Memory B cell (primary cell): ENCODE measurements around the gene KAZALD1.
"Not testable (repeated sequence)": the region's sequence is repeated elsewhere in the genome, so short reads cannot be mapped to it uniquely, and the experiment has no call there.

Experiments
- ATAC-seq: fragments of 150-1000 bp; cut with Tn5 transposase; 2 replicates; pipeline ENCODE4 v1.10.0; 2021; ENCODE audit warnings: low read depth, mild to moderate bottlenecking, moderate library complexity
- DNase-seq, 2 donors: peaks; one replicate each; pipeline ENCODE4 v3.0.0; 2022; ENCODE audit warnings: low spot score in 2 of 2
- H3K27ac Mint-ChIP-seq: one replicate; pipeline ENCODE4 v1.8.0; 2022; ENCODE audit warnings: mild to moderate bottlenecking, moderate library complexity, mixed read lengths
- H3K27me3 Mint-ChIP-seq: one replicate; pipeline ENCODE4 v1.8.0; 2022; ENCODE audit warnings: mixed read lengths
- H3K36me3 Mint-ChIP-seq: one replicate; pipeline ENCODE4 v1.8.0; 2022; ENCODE audit warnings: mild to moderate bottlenecking, mixed read lengths
- H3K4me1 Mint-ChIP-seq: one replicate; pipeline ENCODE4 v1.8.0; 2022; ENCODE audit warnings: mixed read lengths
- H3K4me3 Mint-ChIP-seq: one replicate; pipeline ENCODE4 v1.8.0; 2022; ENCODE audit warnings: mild to moderate bottlenecking, moderate library complexity, mixed read lengths
- H3K9me3 Mint-ChIP-seq: one replicate; pipeline ENCODE4 v1.8.0; 2022; ENCODE audit warnings: mixed read lengths

The KAZALD1 gene

DNA sequence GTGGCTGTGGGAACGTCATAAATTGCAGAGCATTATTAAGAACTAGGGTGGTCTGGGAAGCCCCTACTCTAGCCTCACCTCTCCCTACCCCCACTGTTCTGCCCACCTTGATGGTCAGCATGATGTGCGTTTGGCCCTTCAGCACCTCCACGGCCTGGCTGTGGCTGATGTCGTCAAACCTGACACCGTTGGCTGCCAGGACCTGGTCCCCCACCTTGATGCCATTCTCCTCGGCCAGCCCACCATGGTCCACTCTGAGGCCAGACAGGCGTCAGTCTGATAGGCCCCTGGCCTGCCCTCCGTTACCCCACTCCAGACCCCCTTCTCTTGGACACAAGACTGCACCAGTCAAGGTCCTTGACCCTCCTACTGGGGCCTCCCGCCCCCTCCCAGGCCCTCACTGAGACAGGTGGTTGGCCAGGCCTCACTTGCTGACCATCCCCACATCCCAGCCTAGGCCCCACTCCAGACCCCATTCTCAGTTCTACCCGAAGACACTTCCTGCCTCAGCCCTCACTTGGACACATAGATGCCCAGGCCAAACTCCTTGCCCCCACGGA lies 40.0 kb upstream of the KAZALD1 start:
- Mint-ChIP-seq H3K4me3 (no peak overlapping the region), H3K27me3 (peaks cover 10% of the 10 kb centered on the region), H3K4me1 (peaks cover 12% of the 10 kb centered on the region), H3K36me3 (no peaks in the 10 kb centered on the region), H3K9me3 (no peaks in the 10 kb centered on the region), H3K27ac (no peak overlapping the region)
- DNase-seq (no peak), ATAC-seq (no peak)

DNA sequence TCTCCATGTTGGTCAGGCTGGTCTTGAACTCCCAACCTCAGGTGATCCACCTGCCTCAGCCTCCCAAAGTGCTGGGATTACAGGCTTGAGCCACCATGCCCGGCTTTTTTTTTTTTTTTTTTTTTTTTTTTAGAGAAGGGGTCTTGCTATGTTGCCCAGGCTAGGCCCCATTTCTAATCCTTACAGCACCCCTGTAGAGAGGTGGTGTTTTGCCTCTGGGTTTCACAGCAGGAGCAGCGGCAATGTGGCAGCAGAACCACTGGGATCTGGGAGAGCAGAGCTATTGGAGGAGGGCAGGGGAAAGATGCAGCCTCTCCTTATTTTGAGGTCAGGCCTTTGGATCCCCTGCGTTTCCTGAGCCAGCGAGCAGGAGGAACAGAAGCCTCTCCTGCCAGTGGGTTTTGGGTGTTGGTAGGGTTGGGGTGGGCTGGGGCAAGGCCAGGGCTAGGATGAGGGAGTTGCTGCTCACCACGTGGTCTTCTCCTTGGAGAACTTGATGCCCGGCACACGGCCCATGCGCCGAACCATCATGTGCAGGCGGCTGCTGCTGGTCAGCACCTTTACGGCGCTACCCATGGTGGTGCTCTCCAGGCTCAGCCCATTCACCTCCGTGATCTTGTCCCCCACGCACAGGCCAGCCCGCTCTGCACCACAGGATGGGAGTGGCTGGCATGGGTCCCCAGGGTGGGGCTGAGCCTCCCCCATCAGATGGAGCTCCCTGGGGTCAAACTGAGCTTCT lies 38.7 kb upstream of the KAZALD1 start:
- ATAC-seq: no peak
- DNase-seq: no peak
- Mint-ChIP-seq H3K27ac (no peak overlapping the region), H3K36me3 (no peaks in the 10 kb centered on the region), H3K4me1 (peaks cover 10% of the 10 kb centered on the region), H3K4me3 (no peak overlapping the region), H3K9me3 (no peaks in the 10 kb centered on the region), H3K27me3 (peaks cover 11% of the 10 kb centered on the region)

DNA sequence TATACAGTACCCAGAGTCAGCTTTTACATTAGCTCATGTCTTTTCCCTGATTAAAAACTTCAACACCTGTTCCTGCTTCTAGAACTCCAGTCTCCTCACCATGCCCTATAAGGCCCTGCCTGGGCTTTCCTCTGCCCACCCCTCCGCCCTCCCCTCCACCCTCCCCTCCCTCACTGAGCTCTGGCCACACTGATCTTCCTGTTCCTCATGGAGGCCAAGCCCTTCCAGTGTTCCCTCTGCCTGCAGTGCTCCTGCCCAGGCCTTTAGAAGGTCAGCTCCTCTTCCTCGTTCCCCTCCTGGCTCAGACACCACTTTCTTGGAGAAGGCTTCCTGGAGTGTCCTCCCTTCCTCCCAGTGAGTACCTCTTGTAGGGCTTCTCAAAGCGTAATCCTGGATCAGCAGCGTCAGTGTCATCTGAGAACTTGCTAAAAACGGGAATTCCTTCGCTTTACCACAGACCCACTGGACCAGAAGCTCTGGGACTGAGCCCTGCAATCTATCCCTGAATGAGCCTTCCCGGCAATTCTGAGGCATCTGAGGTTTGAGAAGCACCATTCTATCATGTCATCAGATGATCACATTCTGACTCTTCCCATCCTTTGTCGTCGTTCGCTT lies 34.6 kb upstream of the KAZALD1 start:
- no peak for ATAC-seq
- no peaks in the 10 kb centered on the region for H3K36me3 Mint-ChIP-seq
- H3K27me3 Mint-ChIP-seq: peaks cover 11% of the 10 kb centered on the region
- H3K27ac Mint-ChIP-seq: no peak overlapping the region
- H3K4me1 Mint-ChIP-seq: peaks cover 8% of the 10 kb centered on the region
- no peak for DNase-seq
- no peaks in the 10 kb centered on the region for H3K9me3 Mint-ChIP-seq
- H3K4me3 Mint-ChIP-seq: no peak overlapping the region

DNA sequence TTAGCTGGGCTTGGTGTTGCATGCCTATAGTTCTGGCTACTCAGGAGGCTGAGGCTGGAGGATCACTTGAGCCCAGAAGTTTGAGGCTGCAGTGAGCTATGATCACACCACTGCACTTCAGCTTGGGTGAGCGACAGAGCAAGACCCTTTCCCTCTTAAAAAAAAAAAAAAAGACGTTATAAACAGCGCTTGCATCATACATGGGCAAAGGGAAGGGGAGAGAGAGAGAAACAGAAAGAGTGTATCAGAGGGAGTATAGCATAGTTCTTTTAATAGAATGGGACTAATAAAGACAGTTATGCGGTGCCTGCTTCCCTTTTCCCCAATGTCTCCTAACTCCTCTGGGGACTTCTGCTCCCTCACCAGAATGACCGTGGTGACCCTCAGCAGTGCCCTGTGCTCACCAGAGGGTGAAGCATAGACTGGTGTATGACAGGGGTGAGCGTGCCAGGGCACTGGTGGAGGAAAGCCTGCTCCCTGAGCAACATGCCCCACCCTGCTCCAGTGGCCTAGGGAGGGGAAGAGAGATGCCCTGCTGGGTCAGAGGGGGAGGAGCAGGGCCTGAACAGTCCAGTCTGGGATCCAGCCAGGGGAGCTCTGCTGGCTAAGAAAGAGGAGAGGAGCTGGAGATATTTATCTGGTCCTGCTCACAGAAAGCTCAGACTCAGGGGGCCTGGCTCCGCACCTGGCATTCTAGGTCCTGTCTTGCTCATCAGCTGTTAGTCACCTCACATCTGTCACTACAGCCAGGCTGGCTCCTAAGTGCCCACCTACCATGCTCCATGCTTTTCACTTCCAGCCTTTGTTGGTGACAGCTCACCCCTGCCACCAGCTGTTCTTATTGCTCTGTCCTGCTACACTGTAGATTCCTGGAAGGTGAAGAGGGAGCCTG lies 33.1 kb upstream of the KAZALD1 start:
- Mint-ChIP-seq H3K4me1 (peaks cover 15% of the 10 kb centered on the region), H3K27me3 (peaks cover 11% of the 10 kb centered on the region), H3K27ac (no peak overlapping the region), H3K4me3 (no peak overlapping the region), H3K36me3 (no peaks in the 10 kb centered on the region), H3K9me3 (no peaks in the 10 kb centered on the region)
- DNase-seq: no peak
- no peak for ATAC-seq

DNA sequence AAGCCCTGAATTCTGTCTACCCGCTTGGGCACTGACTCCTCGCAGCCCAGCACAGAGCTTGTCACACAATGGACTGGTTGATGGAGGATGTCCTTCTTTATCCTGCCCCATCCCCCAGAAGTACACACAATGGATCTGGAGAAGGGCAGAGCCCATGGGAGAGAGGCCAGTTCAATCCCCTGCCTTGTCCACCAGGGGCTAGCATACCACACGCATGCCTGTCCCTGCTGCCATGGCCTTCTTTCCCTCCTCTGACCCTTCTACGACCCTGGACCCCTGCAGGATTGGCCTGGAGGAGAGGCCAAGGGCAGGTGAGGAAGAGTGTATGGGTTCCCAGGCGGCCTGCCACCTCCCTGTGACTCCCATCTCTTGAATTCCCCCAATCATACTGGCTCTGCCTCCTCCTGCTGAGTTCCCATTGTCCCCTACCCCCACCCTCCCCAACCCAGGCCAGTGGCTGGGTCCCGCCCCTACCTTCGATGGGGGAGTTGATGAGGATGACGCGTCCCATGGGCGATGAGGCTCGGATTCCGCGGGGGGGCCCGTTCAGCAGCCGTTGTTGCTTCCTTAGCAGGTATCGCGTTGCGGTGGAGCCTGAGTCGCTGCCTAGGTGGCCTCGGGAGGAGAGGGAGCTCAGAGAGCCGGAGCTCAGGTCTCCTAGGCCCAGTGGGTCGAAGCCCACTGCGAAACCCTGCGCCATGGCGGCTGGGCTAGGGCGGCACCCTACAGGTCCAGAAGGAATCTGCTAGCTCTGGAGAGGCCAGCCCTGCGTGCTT lies 32.1 kb upstream of the KAZALD1 start:
- peaks cover 11% of the 10 kb centered on the region for H3K27me3 Mint-ChIP-seq
- no peaks in the 10 kb centered on the region for H3K9me3 Mint-ChIP-seq
- ATAC-seq (no peak), DNase-seq (no peak)
- H3K4me1 Mint-ChIP-seq: peaks cover 15% of the 10 kb centered on the region
- no peaks in the 10 kb centered on the region for H3K36me3 Mint-ChIP-seq
- no peak overlapping the region for H3K27ac Mint-ChIP-seq
- no peak overlapping the region for H3K4me3 Mint-ChIP-seq

DNA sequence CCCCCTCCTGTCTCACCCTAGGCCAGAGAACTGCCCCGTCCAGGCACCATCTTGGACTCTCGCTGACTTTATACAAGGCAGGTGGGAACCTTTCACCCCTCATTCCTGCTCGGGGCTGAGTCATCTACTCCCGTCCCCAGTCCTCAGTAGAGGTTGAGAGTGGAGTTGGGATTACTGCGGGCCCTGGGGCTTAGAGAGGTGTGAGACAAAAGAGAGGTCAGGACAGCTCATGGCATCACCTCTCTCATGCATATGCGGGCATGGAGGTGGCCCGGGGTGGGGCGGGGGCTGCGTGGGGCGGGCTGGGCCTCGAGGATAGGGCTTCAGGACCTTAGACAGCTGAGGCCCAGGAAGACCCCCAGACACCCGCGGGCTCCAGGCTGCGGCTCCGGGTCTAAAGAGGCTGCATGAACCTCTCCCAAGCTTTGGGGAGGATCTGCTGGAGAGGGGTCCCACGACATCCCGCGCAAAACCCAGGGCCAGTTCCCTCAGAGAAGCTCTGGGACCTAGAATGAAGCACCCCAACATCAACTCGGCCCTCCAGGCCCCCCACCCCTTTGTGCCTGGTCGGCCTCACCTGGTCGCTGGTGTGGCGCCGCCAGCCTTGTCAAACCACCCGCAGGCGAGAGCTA lies 31.2 kb upstream of the KAZALD1 start:
- ATAC-seq: no peak
- H3K4me3 Mint-ChIP-seq: peak overlapping the region; percentile 96
- DNase-seq: no peak
- H3K4me1 Mint-ChIP-seq: peaks cover 15% of the 10 kb centered on the region
- H3K9me3 Mint-ChIP-seq: no peaks in the 10 kb centered on the region
- no peaks in the 10 kb centered on the region for H3K36me3 Mint-ChIP-seq
- peak overlapping the region; percentile 87 for H3K27ac Mint-ChIP-seq
- peaks cover 11% of the 10 kb centered on the region for H3K27me3 Mint-ChIP-seq

DNA sequence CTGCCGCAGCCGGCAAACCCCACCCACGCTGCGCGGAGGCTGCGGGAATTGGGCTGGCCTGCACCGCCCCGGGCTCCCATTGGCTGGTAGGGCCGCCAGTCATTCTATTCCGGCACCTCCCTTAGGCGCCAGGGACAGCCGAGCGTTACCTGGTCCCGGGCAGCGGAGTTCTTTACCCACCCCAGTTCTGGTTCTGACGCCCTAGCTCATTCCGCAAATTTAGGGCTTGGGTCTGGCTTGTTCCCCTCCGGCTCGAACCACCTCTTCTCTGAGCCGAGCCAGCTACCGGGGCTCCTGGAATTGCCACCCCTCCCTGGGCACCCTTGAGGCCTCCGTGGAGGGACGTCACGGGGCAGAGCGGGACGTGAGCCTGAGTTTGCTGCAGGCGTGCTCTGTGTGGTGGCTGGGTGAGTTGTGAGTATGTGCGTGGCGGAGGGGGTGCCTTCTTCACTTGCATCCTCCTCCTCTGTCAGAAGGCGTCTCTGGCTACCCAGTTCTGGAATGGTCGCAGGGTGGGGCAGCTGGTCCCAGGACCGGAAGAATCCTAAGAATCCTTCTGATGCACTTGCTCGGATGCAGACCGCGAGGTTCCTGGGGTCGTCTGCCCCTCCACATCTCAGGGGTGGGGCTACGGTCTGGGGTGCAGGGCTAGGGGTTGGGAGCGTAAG lies 30.5 kb upstream of the KAZALD1 start, which contains the start of the genes PDZD7 and SFXN3:
TSS of gene PDZD7 (minus strand) at position 2 of the 668 bp plus-strand sequence. CDS start 910 bp downstream, outside the sequence.
TSS of gene SFXN3 (plus strand) at position 107 of the 668 bp plus-strand sequence. CDS start 3,461 bp downstream, outside the sequence.
- ATAC-seq: peak; percentile 85
- Mint-ChIP-seq H3K36me3 (peaks cover 2% of the 10 kb centered on the region), H3K4me1 (peaks cover 15% of the 10 kb centered on the region), H3K27me3 (peaks cover 11% of the 10 kb centered on the region), H3K27ac (peak within 1 kb of the TSS; percentile 87), H3K4me3 (peak within 1 kb of the TSS; percentile 96), H3K9me3 (no peaks in the 10 kb centered on the region)
- peak; percentile 94 to 95 for DNase-seq

DNA sequence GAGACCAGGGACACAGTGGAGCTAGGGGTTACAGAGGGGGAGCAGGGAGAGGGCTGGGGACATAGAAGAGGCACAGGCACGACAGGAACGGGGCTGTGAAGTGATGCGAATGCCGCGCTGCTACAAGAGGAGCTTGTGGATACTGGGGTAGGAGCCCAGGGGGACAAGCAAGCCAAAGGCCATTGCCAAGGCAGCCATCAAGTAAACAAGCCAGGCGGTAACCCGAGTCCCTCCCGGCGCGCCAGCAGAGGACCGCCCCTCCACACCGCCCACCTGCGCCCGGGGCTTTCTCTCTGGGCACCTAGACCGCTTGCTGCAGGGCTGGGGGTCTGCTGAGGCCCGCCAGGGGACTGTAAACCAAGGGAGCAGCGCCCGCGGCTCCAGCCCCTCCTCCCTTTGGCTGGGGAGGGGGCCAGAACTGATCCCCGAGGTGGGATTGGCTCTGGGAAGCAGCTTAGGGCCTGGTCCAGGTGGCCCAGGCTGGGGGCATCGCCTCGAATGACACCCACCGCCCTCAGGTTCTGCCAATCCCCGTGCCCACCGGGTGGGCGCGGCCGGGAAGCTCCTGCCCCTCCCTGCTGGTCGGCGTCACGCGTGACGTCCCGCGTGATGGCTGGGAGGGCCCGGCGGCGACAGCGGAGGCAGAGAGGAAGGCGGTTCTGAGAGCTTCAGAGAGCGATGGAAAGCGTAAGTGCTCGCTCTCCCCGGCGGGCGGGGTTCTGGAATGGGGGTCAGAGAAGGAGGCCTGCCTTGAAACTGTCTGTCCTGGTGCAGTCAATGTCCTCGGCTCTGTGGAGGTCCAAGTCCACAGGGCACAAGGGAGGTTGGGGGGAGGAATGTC lies 29.8 kb upstream of the KAZALD1 start:
- Mint-ChIP-seq H3K27ac (peak overlapping the region; percentile 87), H3K4me3 (peak overlapping the region; percentile 96), H3K27me3 (peaks cover 11% of the 10 kb centered on the region), H3K36me3 (peaks cover 2% of the 10 kb centered on the region), H3K9me3 (no peaks in the 10 kb centered on the region), H3K4me1 (peaks cover 15% of the 10 kb centered on the region)
- ATAC-seq: peak; percentile 59
- DNase-seq: peak; percentile 46 to 63

DNA sequence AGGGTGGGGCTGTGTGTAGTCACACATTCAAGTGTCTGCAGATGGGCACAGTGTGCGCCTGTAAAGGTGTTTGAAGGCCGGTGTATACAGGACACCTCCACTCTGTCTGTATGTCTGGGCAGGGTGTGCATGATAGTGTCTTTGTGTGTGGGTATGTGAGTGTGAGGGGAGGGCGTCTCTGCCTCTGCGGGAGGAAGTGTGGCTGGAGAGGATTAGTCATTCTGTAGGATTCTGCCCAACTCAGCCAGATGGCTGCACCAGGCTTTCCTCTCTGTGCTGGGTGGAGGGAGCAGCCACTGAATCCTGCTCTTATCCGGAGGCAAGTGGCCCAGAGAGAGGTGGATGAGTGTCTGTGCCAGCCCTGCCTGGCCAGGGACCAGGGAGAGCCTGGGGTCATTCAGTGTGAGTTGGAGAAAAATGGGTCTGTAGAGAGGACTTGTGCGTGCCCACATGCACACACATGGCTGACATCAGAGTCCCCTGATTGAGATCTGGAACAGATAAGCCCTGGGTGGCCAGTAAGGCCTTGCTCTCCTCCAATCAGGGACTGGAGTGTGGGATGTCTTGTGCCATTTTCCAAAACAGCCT lies 29.1 kb upstream of the KAZALD1 start:
- H3K4me1 Mint-ChIP-seq: peaks cover 15% of the 10 kb centered on the region
- peak overlapping the region; percentile 96 for H3K4me3 Mint-ChIP-seq
- peaks cover 6% of the 10 kb centered on the region for H3K27me3 Mint-ChIP-seq
- peaks cover 5% of the 10 kb centered on the region for H3K36me3 Mint-ChIP-seq
- peak overlapping the region; percentile 87 for H3K27ac Mint-ChIP-seq
- ATAC-seq (peak; percentile 3), DNase-seq (no peak)
- H3K9me3 Mint-ChIP-seq: no peaks in the 10 kb centered on the region

DNA sequence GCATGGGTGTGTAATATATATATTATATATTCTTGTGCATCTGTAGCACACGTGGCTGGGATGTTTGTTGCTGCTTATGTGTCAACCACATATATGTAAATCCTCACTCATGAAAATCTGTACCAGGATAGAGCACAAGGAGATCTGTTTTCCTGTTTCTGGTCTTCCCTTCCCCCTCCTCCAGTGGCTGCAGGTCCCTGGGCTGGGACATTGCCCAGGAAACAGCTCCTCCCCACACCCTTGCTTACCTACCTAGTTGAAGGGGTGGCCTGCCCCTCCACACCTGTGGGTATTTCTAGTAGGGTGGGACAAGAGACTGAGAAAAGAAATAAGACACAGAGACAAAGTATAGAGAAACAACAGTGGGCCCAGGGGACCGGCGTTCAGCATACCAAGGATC lies 28.5 kb upstream of the KAZALD1 start:
- ATAC-seq: no peak
- H3K27me3 Mint-ChIP-seq: peaks cover 6% of the 10 kb centered on the region
- no peak overlapping the region for H3K4me3 Mint-ChIP-seq
- no peak for DNase-seq
- H3K4me1 Mint-ChIP-seq: peaks cover 15% of the 10 kb centered on the region
- peak overlapping the region; percentile 56 for H3K27ac Mint-ChIP-seq
- H3K36me3 Mint-ChIP-seq: peaks cover 10% of the 10 kb centered on the region
- H3K9me3 Mint-ChIP-seq: no peaks in the 10 kb centered on the region

DNA sequence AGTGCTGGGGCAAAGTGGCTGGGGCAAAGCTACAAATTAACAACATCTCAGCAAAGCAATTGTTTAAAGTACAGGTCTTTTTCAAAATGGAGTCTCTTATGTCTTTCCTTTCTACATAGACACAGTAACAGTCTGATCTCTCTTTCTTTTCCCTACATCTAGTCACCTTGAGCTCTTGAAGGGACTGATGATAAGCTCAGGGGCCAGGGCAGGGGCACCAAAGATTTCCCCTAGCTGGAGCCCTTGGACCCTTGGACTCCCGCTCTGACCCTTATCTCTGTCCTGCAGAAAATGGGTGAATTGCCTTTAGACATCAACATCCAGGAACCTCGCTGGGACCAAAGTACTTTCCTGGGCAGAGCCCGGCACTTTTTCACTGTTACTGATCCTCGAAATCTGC lies 27.4 kb upstream of the KAZALD1 start:
- not testable (repeated sequence) for H3K36me3 Mint-ChIP-seq, H3K27me3 Mint-ChIP-seq, ATAC-seq, H3K9me3 Mint-ChIP-seq, H3K27ac Mint-ChIP-seq, H3K4me3 Mint-ChIP-seq, DNase-seq
- peaks cover 15% of the 10 kb centered on the region for H3K4me1 Mint-ChIP-seq
